Memory B cell (primary cell): ENCODE measurements around the gene ADAM20.
"Not testable (repeated sequence)": the region's sequence is repeated elsewhere in the genome, so short reads cannot be mapped to it uniquely, and the experiment has no call there.

ENCODE experiments used
- ATAC-seq: fragments of 150-1000 bp; cut with Tn5 transposase; 2 replicates; pipeline ENCODE4 v1.10.0; 2021; ENCODE audit warnings: low read depth, mild to moderate bottlenecking, moderate library complexity
- DNase-seq, 2 donors: peaks; one replicate each; pipeline ENCODE4 v3.0.0; 2022; ENCODE audit warnings: low spot score in 2 of 2
- H3K27ac Mint-ChIP-seq: one replicate; pipeline ENCODE4 v1.8.0; 2022; ENCODE audit warnings: mild to moderate bottlenecking, moderate library complexity, mixed read lengths
- H3K27me3 Mint-ChIP-seq: one replicate; pipeline ENCODE4 v1.8.0; 2022; ENCODE audit warnings: mixed read lengths
- H3K36me3 Mint-ChIP-seq: one replicate; pipeline ENCODE4 v1.8.0; 2022; ENCODE audit warnings: mild to moderate bottlenecking, mixed read lengths
- H3K4me1 Mint-ChIP-seq: one replicate; pipeline ENCODE4 v1.8.0; 2022; ENCODE audit warnings: mixed read lengths
- H3K4me3 Mint-ChIP-seq: one replicate; pipeline ENCODE4 v1.8.0; 2022; ENCODE audit warnings: mild to moderate bottlenecking, moderate library complexity, mixed read lengths
- H3K9me3 Mint-ChIP-seq: one replicate; pipeline ENCODE4 v1.8.0; 2022; ENCODE audit warnings: mixed read lengths

Gene ADAM20

DNA sequence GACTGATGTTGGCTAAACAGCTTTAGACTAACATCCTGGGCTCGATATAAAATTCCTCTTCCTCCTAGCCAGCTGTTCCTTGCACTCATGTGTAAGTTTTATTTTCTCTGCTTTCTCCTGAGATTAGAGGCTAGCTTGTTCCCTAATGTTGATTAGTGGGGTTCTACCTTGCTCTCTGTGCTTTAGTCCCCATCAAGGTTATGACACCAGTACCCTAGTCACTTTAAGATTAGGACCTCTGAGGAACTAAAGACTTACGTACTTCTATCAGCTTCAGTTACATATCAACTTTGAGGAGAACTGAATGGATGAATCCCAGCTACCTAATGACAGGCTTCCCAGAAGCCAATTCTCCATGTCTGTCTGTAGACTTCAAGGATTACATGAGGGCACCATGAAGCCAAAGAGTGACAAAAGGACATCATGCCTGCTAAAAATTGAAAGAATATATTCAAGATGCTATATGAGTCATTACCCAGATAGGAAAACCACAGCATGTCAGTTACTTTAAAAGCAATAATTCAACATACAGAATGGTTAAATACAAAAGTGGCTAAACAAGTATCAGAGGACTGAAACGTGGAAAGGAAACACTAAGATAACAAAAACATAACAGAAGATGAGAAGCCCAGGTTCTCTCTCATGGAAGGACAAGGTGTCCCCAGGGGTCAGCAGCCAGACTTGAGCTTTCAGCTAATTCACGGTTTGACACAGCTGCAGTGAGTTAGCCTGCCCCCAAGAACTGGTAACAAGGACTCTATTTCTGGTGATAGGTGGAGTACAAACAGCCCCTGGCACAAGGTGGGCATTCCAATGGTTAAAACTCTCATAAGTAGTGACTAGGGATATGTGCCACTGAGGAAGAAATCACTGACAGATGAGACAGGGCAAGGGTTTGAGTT, 20.4 kb downstream of the ADAM20 start:
- Mint-ChIP-seq H3K9me3 (peaks cover 2% of the 10 kb centered on the region), H3K27ac (no peak overlapping the region), H3K4me1 (peaks cover 5% of the 10 kb centered on the region), H3K27me3 (no peaks in the 10 kb centered on the region), H3K4me3 (no peak overlapping the region), H3K36me3 (peaks cover 16% of the 10 kb centered on the region)
- no peak for ATAC-seq
- DNase-seq, result no peak

DNA sequence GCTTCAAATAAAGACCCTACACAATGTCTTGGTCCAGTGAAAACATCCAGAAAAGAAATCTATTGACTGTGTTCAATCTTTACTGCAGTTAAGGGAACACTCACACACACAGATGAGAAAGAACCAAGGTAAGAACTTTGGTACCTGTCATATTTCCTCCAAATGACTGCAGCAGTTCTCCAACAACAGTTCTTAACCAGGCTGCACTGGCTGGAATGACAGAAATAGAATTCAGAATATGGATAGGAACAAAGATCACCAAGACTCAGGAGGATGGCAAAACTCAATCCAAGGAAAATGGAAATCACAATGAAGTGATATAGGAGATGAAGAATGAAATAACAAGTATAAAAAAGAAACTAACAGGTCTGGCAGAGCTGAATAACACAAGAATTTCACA, 36.6 kb downstream of the ADAM20 start:
- H3K27me3 Mint-ChIP-seq, result no peaks in the 10 kb centered on the region
- DNase-seq, result no peak
- H3K27ac Mint-ChIP-seq, result no peak overlapping the region
- peaks cover 4% of the 10 kb centered on the region for H3K4me1 Mint-ChIP-seq
- peaks cover 3% of the 10 kb centered on the region for H3K9me3 Mint-ChIP-seq
- H3K4me3 Mint-ChIP-seq, result no peak overlapping the region
- no peak for ATAC-seq
- peaks cover 39% of the 10 kb centered on the region for H3K36me3 Mint-ChIP-seq

- no peak overlapping the region for H3K4me3 Mint-ChIP-seq
- H3K36me3 Mint-ChIP-seq, result peaks cover 49% of the 10 kb centered on the region
- H3K27me3 Mint-ChIP-seq, result no peaks in the 10 kb centered on the region
- DNase-seq, result no peak
- no peaks in the 10 kb centered on the region for H3K4me1 Mint-ChIP-seq
- H3K9me3 Mint-ChIP-seq, result peaks cover 13% of the 10 kb centered on the region
- no peak overlapping the region for H3K27ac Mint-ChIP-seq
- ATAC-seq, result no peak
Measured at GRCh38 chr14:70489579-70490200, 45.1 kb downstream of the ADAM20 start.

GRCh38 chr14:70477356-70478105, 57.3 kb downstream of the ADAM20 start:
- not testable (repeated sequence) for H3K4me3 Mint-ChIP-seq, ATAC-seq

GRCh38 chr14:70475459-70475858, 59.3 kb downstream of the ADAM20 start:
- not testable (repeated sequence) for H3K4me3 Mint-ChIP-seq, H3K27ac Mint-ChIP-seq, H3K4me1 Mint-ChIP-seq, H3K9me3 Mint-ChIP-seq, DNase-seq, H3K27me3 Mint-ChIP-seq, ATAC-seq
- H3K36me3 Mint-ChIP-seq, result peaks cover 26% of the 10 kb centered on the region

More at GRCh38 chr14:70477356-70478105, 57.3 kb downstream of the ADAM20 start:
- not testable (repeated sequence) for H3K27ac Mint-ChIP-seq, H3K27me3 Mint-ChIP-seq, H3K9me3 Mint-ChIP-seq, H3K4me1 Mint-ChIP-seq, DNase-seq
- peaks cover 20% of the 10 kb centered on the region for H3K36me3 Mint-ChIP-seq

DNA sequence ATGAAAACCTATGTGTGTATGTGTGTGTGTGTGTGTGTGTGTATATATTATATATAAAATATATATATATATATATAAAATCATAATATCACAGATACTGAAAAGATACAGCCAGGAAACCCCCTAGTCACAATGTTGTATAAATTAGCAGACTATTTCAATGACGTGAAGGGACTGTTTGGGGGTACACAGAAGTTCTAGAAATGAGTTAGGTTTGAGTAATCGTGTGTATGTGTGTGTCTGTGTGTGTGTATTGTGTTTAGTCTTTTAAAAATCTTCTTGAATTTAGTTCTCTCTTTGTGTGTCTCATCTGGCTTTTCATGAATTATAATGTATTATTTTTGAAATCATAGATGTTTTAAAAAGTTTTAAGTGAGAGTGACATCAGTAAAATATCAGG, 61.0 kb downstream of the ADAM20 start:
- Mint-ChIP-seq H3K4me1 (no peaks in the 10 kb centered on the region), H3K27ac (no peak overlapping the region), H3K4me3 (no peak overlapping the region), H3K9me3 (no peaks in the 10 kb centered on the region), H3K27me3 (no peaks in the 10 kb centered on the region), H3K36me3 (peaks cover 28% of the 10 kb centered on the region)
- no peak for ATAC-seq
- no peak for DNase-seq
